ENCODE data around the gene MEPCE. TPM values are rescaled to one million over a fixed set of nuclear protein-coding genes. Genes with fewer than 3 reads are reported as not detected.

MEPCE gene
- total and polyA plus RNA-seq, 9 of the 15 experiments (the other 6 are each of a cell fraction or from before 2014, with no cell fraction given): 10.9 to 76.3 (median 44.1) TPM

GRCh38 chr7:100429637-100430492 lies at the start of gene MEPCE (continued):
- TF ChIP-seq ZBTB11 (CRISPR knock-in tag; IDR thresholded peaks at IDR 0.05) (no peak; a peak in 1 of 6 replicates), ZNF436 (CRISPR knock-in tag; IDR thresholded peaks at IDR 0.05) (no peak), SRSF9 (IDR thresholded peaks at IDR 0.05; ENCODE audit: borderline replicate concordance, low read depth, low read length) (no peak), MAX (CRISPR knock-in tag; IDR thresholded peaks at IDR 0.05) (peak; percentile 40; the same call in 1 of the 2 replicates), ZNF780A (CRISPR knock-in tag; IDR thresholded peaks at IDR 0.05) (no peak), CHD1 (IDR thresholded peaks at IDR 0.05; ENCODE audit: low read length) (peak; percentile 98), ZNF316 (IDR thresholded peaks at IDR 0.05) (no peak), PCBP2 (IDR thresholded peaks at IDR 0.05; ENCODE audit: low read depth, low read length, poor library complexity, severe bottlenecking) (no peak), ZNF217 (CRISPR knock-in tag; IDR thresholded peaks at IDR 0.05) (no peak), ZKSCAN1 (IDR thresholded peaks at IDR 0.05; ENCODE audit: low read depth, low read length) (no peak), KHSRP (IDR thresholded peaks at IDR 0.05) (no peak), DIDO1 (tag; IDR thresholded peaks at IDR 0.05; ENCODE audit: low read depth) (no peak), ZNF239 (CRISPR knock-in tag; IDR thresholded peaks at IDR 0.05) (no peak), SIX5 (IDR thresholded peaks at IDR 0.05; ENCODE audit: borderline replicate concordance in 1 of 2, insufficient read depth in 1 of 2, low read depth in 1 of 2, low read length in 2 of 2) (no peak)
- TF ChIP-seq, protein P1, sequence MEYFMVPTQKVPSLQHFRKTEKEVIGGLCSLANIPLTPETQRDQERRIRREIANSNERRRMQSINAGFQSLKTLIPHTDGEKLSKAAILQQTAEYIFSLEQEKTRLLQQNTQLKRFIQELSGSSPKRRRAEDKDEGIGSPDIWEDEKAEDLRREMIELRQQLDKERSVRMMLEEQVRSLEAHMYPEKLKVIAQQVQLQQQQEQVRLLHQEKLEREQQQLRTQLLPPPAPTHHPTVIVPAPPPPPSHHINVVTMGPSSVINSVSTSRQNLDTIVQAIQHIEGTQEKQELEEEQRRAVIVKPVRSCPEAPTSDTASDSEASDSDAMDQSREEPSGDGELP (CRISPR knock-in tag; IDR thresholded peaks at IDR 0.05; ENCODE audit: borderline replicate concordance): no peak
- TF ChIP-seq, protein P2, sequence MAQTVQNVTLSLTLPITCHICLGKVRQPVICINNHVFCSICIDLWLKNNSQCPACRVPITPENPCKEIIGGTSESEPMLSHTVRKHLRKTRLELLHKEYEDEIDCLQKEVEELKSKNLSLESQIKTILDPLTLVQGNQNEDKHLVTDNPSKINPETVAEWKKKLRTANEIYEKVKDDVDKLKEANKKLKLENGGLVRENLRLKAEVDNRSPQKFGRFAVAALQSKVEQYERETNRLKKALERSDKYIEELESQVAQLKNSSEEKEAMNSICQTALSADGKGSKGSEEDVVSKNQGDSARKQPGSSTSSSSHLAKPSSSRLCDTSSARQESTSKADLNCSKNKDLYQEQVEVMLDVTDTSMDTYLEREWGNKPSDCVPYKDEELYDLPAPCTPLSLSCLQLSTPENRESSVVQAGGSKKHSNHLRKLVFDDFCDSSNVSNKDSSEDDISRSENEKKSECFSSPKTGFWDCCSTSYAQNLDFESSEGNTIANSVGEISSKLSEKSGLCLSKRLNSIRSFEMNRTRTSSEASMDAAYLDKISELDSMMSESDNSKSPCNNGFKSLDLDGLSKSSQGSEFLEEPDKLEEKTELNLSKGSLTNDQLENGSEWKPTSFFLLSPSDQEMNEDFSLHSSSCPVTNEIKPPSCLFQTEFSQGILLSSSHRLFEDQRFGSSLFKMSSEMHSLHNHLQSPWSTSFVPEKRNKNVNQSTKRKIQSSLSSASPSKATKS (CRISPR knock-in tag; IDR thresholded peaks at IDR 0.05): no peak
- TF ChIP-seq, protein P3, sequence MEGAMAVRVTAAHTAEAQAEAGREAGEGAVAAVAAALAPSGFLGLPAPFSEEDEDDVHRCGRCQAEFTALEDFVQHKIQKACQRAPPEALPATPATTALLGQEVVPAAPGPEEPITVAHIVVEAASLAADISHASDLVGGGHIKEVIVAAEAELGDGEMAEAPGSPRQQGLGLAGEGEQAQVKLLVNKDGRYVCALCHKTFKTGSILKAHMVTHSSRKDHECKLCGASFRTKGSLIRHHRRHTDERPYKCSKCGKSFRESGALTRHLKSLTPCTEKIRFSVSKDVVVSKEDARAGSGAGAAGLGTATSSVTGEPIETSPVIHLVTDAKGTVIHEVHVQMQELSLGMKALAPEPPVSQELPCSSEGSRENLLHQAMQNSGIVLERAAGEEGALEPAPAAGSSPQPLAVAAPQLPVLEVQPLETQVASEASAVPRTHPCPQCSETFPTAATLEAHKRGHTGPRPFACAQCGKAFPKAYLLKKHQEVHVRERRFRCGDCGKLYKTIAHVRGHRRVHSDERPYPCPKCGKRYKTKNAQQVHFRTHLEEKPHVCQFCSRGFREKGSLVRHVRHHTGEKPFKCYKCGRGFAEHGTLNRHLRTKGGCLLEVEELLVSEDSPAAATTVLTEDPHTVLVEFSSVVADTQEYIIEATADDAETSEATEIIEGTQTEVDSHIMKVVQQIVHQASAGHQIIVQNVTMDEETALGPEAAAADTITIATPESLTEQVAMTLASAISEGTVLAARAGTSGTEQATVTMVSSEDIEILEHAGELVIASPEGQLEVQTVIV (CRISPR knock-in tag; IDR thresholded peaks at IDR 0.05; ENCODE audit: borderline replicate concordance): no peak; the same call in 1 of the 2 replicates
